GM18951 (cell line): Measurements from ENCODE around the gene RECK.
"Not testable (repeated sequence)": the region's sequence is repeated elsewhere in the genome, so short reads cannot be mapped to it uniquely, and the experiment has no call there.

Experiments used
- POLR2A ChIP-seq: IDR thresholded peaks from 4 replicates; pipeline ENCODE4 v1.6.1; 2011; ENCODE audit warnings: mild to moderate bottlenecking; ENCODE audit not compliant: insufficient read length, insufficient read depth; ENCODE audit errors: extremely low read depth
- in situ Hi-C: fragments of 300-500 bp; cut with MboI; formaldehyde crosslinking; loops from one replicate; pipeline ENCODE4 v1.12.0; 2022; ENCODE audit warnings: low sequenced_read_pairs, mixed read lengths, inconsistent platforms; ENCODE audit not compliant: unreplicated experiment

Gene RECK

GRCh38 chr9:36118706-36119105 lies 82.0 kb downstream of the RECK start:
- TF ChIP-seq POLR2A = no peak

GRCh38 chr9:36119476-36119875 lies 82.8 kb downstream of the RECK start:
- in situ Hi-C loops = no loop called here
- TF ChIP-seq POLR2A = no peak

More at GRCh38 chr9:36118706-36119105, 82.0 kb downstream of the RECK start:
- in situ Hi-C loops = no loop called here

- TF ChIP-seq POLR2A = no peak
- in situ Hi-C loops = no loop called here
Observed at GRCh38 chr9:36120705-36121104, 84.0 kb downstream of the RECK start.

- no peak for TF ChIP-seq POLR2A
Observed at GRCh38 chr9:36121971-36122370, 85.3 kb downstream of the RECK start.

GRCh38 chr9:36123515-36123914 lies 86.8 kb downstream of the RECK start:
- in situ Hi-C loops = no loop called here
- TF ChIP-seq POLR2A = no peak

More at GRCh38 chr9:36121971-36122370, 85.3 kb downstream of the RECK start:
- in situ Hi-C loops = no loop called here

- in situ Hi-C loops = no loop called here
- TF ChIP-seq POLR2A = no peak
Observed at GRCh38 chr9:36125062-36125855, 88.5 kb downstream of the RECK start.

GRCh38 chr9:36126016-36126730 lies 89.5 kb downstream of the RECK start:
- in situ Hi-C loops = no loop called here
- no peak for TF ChIP-seq POLR2A

GRCh38 chr9:36127652-36128244 lies 91.0 kb downstream of the RECK start:
- in situ Hi-C loops = no loop called here

GRCh38 chr9:36128349-36128748 lies 91.6 kb downstream of the RECK start:
- no peak for TF ChIP-seq POLR2A
- in situ Hi-C loops = no loop called here

More at GRCh38 chr9:36127652-36128244, 91.0 kb downstream of the RECK start:
- no peak for TF ChIP-seq POLR2A

GRCh38 chr9:36129139-36129538 lies 92.4 kb downstream of the RECK start:
- TF ChIP-seq POLR2A = no peak
- in situ Hi-C loops = no loop called here

GRCh38 chr9:36131666-36132065 lies 95.0 kb downstream of the RECK start:
- in situ Hi-C loops = not testable (repeated sequence)

GRCh38 chr9:36132086-36132485 lies 95.4 kb downstream of the RECK start:
- in situ Hi-C loops = no loop called here
- TF ChIP-seq POLR2A = no peak

- in situ Hi-C loops = no loop called here
Observed at GRCh38 chr9:36134761-36135505, 98.2 kb downstream of the RECK start.

More at GRCh38 chr9:36134761-36135505, 98.2 kb downstream of the RECK start:
- no peak for TF ChIP-seq POLR2A
